GM21576 (cell line): ENCODE data around the gene PLEKHG7.
"Not testable (repeated sequence)": the region's sequence is repeated elsewhere in the genome, so short reads cannot be mapped to it uniquely, and the experiment has no call there.

ENCODE experiments used
- ATAC-seq: cut with Tn5 transposase; IDR thresholded peaks from one replicate; pipeline ENCODE4 v1.9.1; 2021; ENCODE audit warnings: mild to moderate bottlenecking, moderate library complexity; ENCODE audit not compliant: unreplicated experiment

Gene PLEKHG7

GRCh38 chr12:92702754-92703679 is at the start of gene PLEKHG7:
TSS of gene PLEKHG7 (plus strand) at chr12:92702989. CDS start at chr12:92706632, 3,643 bp downstream.
- peak; percentile 86 for ATAC-seq

- not testable (repeated sequence) for ATAC-seq
These were observed 48.5 kb upstream of the PLEKHG7 start for GRCh38 chr12:92654256-92654655.

- no peak for ATAC-seq
These were observed 47.9 kb upstream of the PLEKHG7 start for GRCh38 chr12:92654929-92655328.

GRCh38 chr12:92656911-92657310 is 45.9 kb upstream of the PLEKHG7 start:
- no peak for ATAC-seq

DNA sequence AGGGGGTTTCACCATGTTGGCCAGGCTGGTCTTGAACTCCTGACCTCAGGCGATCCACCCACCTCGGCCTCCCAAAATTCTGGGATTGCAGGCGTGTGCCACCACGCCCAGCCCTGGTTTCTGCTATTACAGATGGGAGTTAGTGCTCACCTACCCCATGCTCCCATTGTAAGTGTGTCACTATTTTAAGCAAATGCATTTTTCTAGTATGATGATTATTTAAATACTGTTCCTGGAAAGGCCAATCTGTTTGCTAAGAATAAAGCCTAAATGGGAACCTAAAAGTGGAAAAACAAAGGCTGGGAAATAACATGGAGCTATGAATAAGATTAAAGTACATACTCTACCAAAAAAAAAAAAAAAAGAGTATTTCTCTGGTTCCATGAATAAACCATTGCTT is 45.0 kb upstream of the PLEKHG7 start:
- ATAC-seq, result no peak

DNA sequence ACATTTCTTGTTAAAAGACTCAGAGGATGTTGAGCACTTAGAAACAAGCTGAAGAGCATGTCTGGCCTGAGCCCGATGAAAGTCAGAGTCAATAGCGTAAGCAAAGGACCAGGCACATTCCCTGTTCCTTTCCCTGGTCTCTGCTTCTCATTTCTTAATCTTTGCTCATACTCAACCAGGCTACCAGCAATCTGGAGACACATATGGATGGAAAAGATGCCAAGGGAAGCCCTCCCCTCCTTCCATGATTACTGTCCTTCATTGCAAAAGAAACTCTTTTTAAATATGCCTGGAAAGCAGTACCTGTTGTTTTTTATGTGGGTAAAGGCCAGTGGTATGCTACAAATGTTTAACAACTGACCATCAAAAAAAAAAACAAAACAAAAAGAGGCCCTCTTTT is 44.2 kb upstream of the PLEKHG7 start:
- no peak for ATAC-seq

GRCh38 chr12:92661269-92661668 is 41.5 kb upstream of the PLEKHG7 start:
- no peak for ATAC-seq

DNA sequence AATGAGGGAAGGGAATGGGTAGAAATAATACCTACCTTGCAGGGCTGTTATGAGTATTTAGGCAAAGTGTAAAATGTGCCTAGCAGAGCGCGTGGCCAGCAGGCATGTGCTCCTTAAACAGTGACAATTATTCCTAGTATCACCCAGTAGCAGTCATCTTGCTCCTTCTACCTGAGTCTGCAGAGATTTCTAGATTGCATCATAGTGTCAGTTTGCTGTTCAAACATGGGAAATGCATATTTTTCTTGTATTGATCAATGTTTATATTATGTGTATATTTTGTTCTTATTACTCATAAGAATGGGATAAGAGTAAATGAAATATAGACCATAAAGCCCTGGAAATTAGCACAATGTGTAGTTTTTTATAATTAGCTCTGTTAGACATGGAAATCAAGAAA is 37.3 kb upstream of the PLEKHG7 start:
- no peak for ATAC-seq

- no peak for ATAC-seq
These were observed 34.0 kb upstream of the PLEKHG7 start for GRCh38 chr12:92668739-92669138.

- ATAC-seq, result not testable (repeated sequence)
These were observed 31.3 kb upstream of the PLEKHG7 start for GRCh38 chr12:92671524-92671923.

- no peak for ATAC-seq
These were observed 29.0 kb upstream of the PLEKHG7 start for GRCh38 chr12:92673756-92674155.

DNA sequence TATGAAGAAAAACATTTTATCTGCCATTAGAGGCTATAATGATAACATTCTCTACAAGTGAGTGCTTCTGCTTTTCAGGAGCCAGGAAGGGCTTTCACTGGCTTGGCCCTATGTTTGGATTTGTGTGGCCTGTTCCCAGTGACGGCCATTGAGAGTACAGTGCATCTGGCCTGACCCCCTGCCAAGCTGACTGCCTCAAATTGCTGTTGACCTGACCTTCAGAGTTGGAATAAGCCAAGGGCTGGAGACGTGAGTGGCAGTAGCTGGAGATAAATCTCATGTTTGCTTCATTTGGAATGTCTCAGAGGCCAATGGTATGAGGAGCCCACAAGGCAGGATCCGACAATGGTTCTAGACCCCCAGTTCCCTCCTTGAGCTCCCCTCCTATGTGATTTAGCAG is 28.3 kb upstream of the PLEKHG7 start:
- no peak for ATAC-seq

DNA sequence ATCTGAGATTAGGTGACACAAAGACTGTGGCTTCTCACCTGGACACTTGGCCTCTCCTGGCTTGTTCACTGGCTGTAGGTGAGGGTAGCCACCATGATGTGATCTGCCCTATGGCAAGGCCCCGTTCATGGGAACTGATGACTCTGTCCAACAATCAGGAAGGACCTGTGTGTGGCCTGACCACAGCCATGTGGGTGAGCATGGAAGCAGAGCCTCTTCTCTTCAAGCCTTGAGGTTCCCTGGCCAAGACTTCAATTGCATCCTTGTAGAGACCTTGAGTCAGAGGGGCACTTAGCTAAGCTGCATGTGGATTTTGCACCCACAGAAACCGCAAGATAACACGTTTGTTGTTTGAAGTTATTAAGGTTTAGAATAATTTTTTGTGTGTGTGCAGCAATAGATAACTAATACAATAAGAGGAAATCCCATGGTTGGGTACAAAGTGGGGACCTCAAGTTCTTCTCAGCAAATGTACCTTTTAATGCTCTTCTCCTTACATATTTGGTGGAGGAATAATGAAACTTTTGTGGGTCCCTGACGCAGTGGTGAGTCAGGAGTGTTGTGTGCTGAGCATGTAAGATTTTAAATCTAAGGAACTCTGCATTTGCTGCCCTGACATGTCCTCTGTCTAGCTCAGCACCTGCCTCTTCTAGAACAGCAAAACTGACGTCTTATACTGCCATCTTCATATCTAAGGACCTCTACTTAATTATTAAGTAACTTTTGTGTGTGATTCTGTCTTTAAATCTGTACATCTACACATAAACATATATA is 27.5 kb upstream of the PLEKHG7 start:
- ATAC-seq, result no peak

GRCh38 chr12:92676710-92677109 is 26.1 kb upstream of the PLEKHG7 start:
- ATAC-seq, result no peak

DNA sequence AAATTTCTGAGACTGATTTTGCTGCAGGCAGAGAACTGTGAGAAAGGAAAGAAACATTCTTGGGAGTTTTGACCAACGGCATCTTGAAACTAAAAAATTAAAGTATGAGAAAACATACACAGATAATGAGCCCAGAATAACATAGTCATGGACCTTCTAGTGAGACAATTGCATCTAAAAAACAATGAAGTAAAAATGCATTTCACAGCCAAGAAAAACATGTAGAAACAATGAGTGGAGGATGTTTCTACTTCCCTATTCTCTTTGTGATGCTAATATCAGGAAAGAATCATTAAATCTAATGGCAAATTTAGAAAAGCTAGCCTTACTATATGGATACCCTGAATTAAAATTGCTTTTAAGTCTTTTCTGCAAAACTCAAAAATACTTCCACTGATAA is 12.2 kb upstream of the PLEKHG7 start:
- ATAC-seq, result no peak

GRCh38 chr12:92695056-92695455 is 7.7 kb upstream of the PLEKHG7 start:
- ATAC-seq, result no peak

- no peak for ATAC-seq
These were observed 7.2 kb upstream of the PLEKHG7 start for GRCh38 chr12:92695577-92695976.

DNA sequence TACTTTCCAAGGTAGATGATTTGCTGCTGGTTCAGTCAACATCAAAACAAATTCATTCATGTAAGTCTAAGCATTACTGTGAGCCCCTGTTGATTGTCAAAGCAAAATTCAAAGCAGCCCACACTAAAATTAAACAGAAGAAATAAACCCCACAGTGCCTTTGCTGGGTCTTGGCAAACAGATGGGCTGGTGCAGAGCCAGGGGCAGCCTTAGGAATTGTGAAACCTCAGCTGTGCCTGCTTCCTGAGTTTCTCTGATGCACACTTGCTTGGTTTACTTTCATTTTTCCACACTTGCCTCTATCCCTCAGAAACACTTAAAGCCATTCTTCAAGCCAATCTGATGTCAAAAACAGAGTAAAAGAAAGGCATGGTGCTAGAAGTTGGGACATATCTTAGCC is 6.6 kb upstream of the PLEKHG7 start:
- ATAC-seq, result no peak

GRCh38 chr12:92698474-92698873 is 4.3 kb upstream of the PLEKHG7 start:
- no peak for ATAC-seq

DNA sequence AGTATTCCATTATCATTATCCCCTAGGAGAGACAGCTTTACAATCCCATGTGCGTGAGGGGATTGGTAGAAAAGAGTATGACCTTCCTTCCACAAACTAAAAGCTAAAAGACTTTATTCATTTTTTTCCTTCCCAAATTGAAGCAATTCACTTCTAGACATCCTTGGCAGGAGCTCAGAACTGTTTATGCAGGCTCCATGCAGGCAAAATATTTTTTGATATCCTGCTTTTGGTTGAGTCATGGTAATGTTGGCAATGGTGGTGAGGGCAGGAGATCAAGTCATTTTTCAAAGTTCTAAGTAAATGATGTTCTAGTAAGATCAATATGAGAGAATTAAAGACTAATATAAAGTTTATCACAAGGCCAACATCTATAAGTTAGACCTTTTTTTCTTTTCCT is 1.3 kb upstream of the PLEKHG7 start:
- no peak for ATAC-seq

DNA sequence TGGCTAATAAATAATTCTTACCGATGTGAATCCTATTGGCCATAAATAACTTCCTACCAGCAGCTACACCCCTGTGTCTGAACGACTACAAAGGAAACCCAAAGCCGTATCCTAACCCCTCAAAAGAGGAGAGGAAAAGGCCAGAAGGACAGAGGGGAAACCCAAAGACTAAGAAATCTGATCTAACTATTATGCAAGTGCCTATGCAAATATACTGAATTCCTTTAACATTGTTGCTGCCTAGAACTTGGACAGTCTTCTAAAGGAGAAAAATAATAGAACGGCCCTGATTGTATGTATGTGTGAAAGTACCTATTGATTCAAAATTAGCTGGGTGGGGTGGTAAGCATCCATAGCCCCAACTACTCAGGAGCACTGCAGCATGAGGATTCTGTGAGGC is 997 bp downstream of the PLEKHG7 start:
- ATAC-seq, result no peak

DNA sequence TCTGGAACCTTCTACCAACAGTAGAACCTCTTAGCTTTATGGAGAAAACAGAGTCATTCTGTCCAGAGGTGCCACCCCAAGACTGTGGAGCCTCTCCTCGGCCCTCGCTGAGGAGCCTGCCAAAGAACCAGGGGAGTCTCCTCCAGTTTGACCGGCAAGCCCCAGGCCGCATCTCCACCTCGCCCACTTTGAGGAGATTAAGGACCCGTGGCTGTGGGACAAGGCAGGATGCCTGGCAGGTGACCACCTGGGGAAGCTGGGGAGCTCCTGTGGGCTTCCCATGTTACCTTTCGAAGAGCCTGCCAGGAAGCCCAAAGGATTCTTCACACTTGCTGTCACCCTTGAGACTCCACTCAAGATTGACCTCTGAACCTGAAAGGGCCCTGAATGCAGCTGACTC is 3.8 kb downstream of the PLEKHG7 start:
- no peak for ATAC-seq
